OCI-LY7 (cell line): ENCODE results near the gene UBE2S.

ENCODE experiments used
- EZH2phosphoT487 ChIP-seq: fragments of 200-600 bp; sonication (generic); IDR thresholded peaks from 2 replicates; pipeline ENCODE4 v1.6.1; 2018; ENCODE audit warnings: low read depth, borderline replicate concordance, mild to moderate bottlenecking, mixed run types, antibody characterized with exemption, low read length, moderate library complexity, mixed read lengths
- TF ChIP-seq, protein P1 (sequence below): fragments of 200-600 bp; sonication (generic); conservative IDR thresholded peaks from 2 replicates; pipeline ENCODE4 v1.5.1; 2014; ENCODE audit warnings: mild to moderate bottlenecking, antibody characterized with exemption, low read length, moderate library complexity, mixed read lengths

DNA sequence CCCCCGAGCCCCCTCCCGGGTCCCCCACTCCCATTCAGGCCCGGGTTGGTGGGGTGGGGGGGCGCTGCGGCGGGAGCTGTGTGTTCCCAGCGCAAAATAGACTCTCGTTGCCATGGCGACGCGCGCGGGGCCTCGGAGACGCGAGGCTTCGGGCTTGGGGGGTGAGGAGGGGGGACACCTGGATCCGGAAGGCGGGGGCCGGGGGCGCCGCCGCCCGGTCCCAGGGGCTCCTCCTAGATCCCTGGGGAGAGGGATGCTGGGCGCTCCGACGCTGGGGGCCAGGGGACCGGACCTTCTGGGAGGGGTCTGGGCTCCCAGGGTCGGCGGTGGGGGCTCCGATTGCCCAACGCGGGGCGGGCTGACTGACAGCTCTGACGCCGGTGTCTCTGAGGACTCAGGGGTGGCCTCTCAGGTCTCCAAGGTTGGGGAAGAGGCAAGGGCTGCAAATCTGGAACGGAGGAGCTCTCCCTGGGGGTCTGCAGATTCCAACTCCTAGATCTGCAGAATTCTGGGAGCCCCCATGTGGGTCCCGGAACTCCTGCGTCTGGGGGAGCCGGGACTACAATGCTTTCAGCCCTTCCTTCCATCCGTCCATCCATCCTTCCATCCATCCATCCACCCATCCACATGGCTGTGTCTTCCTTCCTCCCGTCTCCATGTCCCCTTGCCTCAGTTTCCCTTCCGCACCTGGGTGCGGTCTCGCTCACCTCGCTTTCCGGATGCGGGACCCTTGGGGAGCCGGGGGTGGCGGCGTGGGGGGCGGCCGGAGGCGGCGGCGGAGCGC is 44.6 kb upstream of the UBE2S start:
- TF ChIP-seq, protein P1, sequence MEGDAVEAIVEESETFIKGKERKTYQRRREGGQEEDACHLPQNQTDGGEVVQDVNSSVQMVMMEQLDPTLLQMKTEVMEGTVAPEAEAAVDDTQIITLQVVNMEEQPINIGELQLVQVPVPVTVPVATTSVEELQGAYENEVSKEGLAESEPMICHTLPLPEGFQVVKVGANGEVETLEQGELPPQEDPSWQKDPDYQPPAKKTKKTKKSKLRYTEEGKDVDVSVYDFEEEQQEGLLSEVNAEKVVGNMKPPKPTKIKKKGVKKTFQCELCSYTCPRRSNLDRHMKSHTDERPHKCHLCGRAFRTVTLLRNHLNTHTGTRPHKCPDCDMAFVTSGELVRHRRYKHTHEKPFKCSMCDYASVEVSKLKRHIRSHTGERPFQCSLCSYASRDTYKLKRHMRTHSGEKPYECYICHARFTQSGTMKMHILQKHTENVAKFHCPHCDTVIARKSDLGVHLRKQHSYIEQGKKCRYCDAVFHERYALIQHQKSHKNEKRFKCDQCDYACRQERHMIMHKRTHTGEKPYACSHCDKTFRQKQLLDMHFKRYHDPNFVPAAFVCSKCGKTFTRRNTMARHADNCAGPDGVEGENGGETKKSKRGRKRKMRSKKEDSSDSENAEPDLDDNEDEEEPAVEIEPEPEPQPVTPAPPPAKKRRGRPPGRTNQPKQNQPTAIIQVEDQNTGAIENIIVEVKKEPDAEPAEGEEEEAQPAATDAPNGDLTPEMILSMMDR = no peak
- no peak for TF ChIP-seq EZH2phosphoT487
